ENCODE results near the gene JOSD2. TPM values are rescaled to one million over a fixed set of nuclear protein-coding genes. Genes with fewer than 3 reads are reported as not detected.
A peak's percentile ranks its signal among the peaks of the same experiment; 100 is the strongest.

JOSD2 gene
- total RNA-seq, 1 donor from 2014 or later = 41.7 TPM

DNA sequence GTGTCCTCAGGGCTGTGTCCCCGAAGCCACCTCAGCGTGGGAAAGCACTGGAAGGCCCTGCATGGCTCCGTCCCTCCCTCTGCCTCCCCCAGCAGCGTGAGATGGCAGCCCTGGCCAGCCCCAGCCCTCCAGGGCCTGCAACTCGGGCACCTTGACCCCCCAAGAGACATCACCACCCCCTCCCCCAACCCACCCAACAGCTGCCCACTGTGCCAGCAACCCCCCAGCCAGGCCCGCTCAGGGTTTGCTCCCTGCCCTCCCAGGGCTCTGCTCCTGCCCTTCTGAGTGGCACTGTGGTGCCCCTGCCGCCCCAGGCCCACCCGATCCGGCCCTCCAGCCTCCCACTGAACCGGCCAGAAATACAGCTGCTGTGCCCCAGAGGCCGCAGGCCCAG lies 4.2 kb upstream of the JOSD2 start:
- Mint-ChIP-seq H3K27ac (no peak overlapping the region), H3K27me3 (ENCODE audit: insufficient read depth) (peaks cover 10% of the 10 kb centered on the region)

DNA sequence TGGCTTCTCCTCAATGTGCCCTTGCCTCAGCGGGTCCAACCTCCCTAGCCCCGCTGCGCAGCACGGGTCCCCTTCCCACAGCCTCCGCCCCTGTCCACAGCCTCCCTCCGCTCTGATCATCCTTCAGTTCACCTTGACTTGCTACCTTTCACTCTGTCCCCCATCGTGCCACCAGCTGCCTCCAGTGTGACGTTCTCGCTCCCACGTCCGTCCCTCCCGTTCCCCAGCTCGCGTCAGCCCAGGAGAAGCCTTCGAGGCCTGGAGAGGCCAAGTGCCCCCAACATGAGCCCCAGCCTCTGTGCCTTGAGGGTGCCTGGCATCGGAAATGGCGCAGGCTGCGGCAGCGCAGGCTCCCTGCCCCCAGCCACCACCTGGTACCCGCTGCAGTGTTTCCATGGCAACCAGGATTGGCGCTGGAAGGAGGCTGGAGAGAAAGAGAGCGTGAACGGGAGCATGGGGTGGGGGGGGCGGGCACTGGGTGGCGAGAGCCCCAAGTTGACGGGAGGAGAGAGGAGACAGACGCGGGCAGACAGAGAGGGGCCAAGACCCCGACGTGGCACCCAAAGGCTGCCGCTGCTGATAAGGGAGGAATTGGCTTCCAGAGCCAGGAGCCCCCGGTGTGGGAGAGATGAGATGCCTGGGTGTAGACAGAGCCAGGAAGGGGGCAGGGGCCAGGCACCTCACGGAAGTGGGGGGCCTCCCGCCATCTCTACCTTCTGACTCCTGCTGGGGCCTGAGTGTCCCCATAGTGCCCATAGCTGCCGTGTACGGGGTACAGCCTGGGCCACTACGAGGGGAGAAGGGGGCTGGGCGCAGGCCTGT lies 3.6 kb upstream of the JOSD2 start:
- intact Hi-C loops (cut with micrococcal nuclease) = no loop called here
- DNase-seq (ENCODE audit: low spot score) = no peak
- Mint-ChIP-seq H3K36me3 (ENCODE audit: low read depth) (peaks cover 4% of the 10 kb centered on the region), H3K9me3 (no peaks in the 10 kb centered on the region), H3K27ac (no peak overlapping the region), H3K4me3 (no peak overlapping the region), H3K27me3 (ENCODE audit: insufficient read depth) (peaks cover 10% of the 10 kb centered on the region), H3K4me1 (ENCODE audit: low read depth) (peaks cover 13% of the 10 kb centered on the region)

More for the DNA sequence above, 4.2 kb upstream of the JOSD2 start:
- no peaks in the 10 kb centered on the region for H3K9me3 Mint-ChIP-seq
- peaks cover 13% of the 10 kb centered on the region for H3K4me1 Mint-ChIP-seq (ENCODE audit: low read depth)
- no peak for DNase-seq (ENCODE audit: low spot score)
- peaks cover 4% of the 10 kb centered on the region for H3K36me3 Mint-ChIP-seq (ENCODE audit: low read depth)
- H3K4me3 Mint-ChIP-seq = no peak overlapping the region
- intact Hi-C loops (cut with micrococcal nuclease) = no loop called here

DNA sequence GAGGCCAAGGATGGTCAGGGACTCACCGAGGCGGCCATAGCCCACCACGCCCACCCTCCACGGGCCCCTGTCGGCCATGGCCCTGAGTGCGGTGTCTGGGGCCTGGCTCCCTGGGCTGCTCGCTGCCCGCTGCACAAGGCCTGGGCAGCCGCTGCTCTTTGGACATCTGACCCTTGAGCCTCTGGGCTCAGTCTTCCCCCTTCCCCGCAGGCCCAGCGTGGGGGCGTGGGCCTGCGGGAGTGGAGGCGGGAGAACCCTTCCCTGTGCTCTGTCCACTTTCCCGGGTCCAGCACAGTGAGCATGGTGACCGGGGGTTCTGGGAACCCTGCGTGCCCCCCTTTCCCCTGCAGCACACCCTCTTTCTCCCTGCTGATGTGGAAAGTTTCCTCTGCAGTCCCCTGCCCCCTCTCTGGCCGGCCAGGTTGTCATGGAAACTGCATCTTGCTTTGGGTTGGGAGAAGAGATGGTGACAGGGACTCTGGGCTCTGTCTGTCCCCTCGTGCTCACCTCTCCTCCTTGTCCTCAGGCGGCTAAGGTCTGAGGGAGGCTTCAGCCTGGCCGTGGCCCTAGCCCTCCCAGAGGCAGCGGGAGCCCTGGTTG lies 2.9 kb upstream of the JOSD2 start, which contains the start of gene ASPDH:
Gene ASPDH (minus strand): TSS at position 168 of the 600 bp plus-strand sequence. CDS start 90 bp downstream, at position 78.
- no peak for DNase-seq (ENCODE audit: low spot score)
- Mint-ChIP-seq H3K4me1 (ENCODE audit: low read depth) (peaks cover 14% of the 10 kb centered on the region), H3K27me3 (ENCODE audit: insufficient read depth) (peaks cover 10% of the 10 kb centered on the region), H3K9me3 (no peaks in the 10 kb centered on the region), H3K36me3 (ENCODE audit: low read depth) (peaks cover 5% of the 10 kb centered on the region), H3K27ac (peak within 1 kb of the TSS; percentile 19), H3K4me3 (peak within 1 kb of the TSS; percentile 17)
- intact Hi-C loops (cut with micrococcal nuclease) = no loop called here

DNA sequence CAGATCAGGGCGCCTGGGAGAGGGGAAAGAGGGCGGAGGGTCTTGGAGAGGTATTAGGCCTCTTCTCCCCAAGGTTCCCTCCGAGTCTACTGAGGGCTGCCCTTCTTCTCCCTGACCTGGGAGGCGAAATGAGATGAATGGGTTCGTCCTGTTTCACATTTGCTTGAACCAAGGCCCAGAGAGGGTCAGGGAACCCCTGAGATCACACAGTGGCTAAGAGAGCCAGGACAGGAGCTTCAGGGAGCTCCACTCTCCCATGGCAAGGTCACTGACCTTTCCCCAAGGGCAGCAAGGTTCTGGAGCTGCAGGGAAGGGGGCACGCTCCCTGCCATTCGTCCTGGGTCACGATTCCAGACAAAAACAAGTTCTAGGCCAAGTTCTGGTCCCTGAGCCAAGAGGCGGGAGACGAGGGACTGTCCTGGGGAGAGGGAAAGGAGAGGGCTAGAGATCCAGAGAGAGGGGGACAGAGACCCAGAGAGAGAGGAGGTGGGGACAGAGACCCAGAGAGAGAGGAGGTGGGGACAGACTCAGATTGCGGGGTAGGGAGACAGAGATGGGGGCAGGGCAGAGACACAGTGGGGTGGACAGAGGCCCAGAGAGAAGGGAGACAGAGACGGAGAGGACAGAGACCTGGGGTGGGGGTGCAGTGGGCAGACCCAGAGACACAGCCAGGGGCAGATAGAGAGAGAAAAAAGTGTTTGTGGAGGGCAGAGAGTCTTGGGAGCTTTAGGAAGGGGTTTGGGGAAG lies 2.2 kb upstream of the JOSD2 start:
- no peak for DNase-seq (ENCODE audit: low spot score)
- Mint-ChIP-seq H3K4me3 (peak overlapping the region; percentile 17), H3K27ac (peak overlapping the region; percentile 19), H3K9me3 (no peaks in the 10 kb centered on the region), H3K4me1 (ENCODE audit: low read depth) (peaks cover 18% of the 10 kb centered on the region), H3K27me3 (ENCODE audit: insufficient read depth) (peaks cover 10% of the 10 kb centered on the region), H3K36me3 (ENCODE audit: low read depth) (peaks cover 7% of the 10 kb centered on the region)
- intact Hi-C loops (cut with micrococcal nuclease) = no loop called here

DNA sequence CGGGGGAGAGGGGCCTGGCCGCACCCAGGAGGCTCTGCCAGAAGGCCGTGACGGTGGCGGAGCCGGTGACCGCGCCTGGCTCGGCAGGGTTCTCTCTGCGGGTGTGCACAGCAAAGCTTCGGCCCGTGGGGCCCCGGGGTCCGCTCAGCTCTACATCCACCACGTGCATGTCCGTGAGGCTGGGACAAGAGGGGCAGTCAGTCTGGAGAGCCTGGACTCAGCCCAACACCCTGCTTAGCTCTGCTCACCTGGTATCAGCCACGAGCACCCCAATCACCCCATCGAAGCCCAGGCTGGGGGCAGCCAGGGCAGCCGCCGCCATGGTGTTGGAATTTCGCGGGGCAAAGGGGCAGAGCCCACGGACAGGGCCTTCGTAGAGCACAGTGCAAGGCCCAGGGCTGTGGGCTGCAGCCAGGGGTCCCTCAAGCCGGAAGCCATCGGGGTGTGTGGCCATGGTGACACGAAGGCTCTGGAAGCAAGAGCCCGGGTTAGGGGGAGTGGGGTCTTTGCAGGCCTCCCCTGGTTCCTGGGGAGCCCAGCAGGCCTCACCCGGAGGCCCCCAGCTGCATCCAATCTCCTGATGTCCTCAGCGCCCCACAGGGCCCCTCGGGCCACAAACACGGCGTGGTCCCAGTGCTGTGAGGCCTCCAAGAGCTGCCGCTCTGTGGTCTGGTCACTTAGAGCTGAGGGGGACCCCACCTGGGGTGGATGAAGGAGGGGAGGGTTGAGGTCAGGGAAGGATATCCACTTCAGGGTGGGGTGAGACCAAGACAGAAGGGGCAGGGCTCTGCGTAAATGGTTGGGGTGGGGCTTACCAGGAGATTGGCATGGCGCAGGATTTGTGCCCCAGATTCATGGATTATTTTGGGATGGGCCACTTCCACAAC lies 1.4 kb upstream of the JOSD2 start:
- Mint-ChIP-seq H3K9me3 (no peaks in the 10 kb centered on the region), H3K27ac (no peak overlapping the region), H3K4me3 (peak overlapping the region; percentile 17), H3K36me3 (ENCODE audit: low read depth) (peaks cover 8% of the 10 kb centered on the region), H3K27me3 (ENCODE audit: insufficient read depth) (peaks cover 10% of the 10 kb centered on the region), H3K4me1 (ENCODE audit: low read depth) (peaks cover 18% of the 10 kb centered on the region)
- DNase-seq (ENCODE audit: low spot score) = no peak
- intact Hi-C loops (cut with micrococcal nuclease) = no loop called here

DNA sequence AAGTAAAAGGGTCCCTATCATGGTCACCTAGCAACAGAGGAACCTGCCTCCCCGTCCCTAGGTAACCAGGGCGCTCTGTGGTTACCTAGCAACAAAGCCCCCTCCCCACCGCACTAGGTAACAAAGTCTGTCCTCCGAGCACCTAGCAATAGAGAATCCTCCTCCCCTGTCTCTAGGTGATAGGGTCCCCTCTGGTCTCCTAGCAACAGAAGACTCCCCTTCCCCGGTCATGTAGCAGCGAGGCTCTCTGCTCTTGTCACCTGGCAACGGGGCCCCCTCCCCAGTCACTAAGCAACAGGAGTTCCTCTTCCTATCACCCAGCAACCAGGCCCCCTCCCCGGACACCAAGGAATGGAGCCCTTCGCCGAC lies 307 bp downstream of the JOSD2 start:
- Mint-ChIP-seq H3K4me1 (ENCODE audit: low read depth) (peaks cover 18% of the 10 kb centered on the region), H3K9me3 (no peaks in the 10 kb centered on the region), H3K27ac (peak overlapping the region; percentile 99), H3K4me3 (peak overlapping the region; percentile 96), H3K27me3 (ENCODE audit: insufficient read depth) (peaks cover 5% of the 10 kb centered on the region), H3K36me3 (ENCODE audit: low read depth) (peaks cover 12% of the 10 kb centered on the region)
- intact Hi-C loops (cut with micrococcal nuclease) = loop anchor here (1.0 to 2.0 kb wide), 13 partner anchors 34 to 870 kb away; partner anchors contain the start of genes CTU1, EMC10, GARIN5A and KCNC3
- no peak for DNase-seq (ENCODE audit: low spot score)

DNA sequence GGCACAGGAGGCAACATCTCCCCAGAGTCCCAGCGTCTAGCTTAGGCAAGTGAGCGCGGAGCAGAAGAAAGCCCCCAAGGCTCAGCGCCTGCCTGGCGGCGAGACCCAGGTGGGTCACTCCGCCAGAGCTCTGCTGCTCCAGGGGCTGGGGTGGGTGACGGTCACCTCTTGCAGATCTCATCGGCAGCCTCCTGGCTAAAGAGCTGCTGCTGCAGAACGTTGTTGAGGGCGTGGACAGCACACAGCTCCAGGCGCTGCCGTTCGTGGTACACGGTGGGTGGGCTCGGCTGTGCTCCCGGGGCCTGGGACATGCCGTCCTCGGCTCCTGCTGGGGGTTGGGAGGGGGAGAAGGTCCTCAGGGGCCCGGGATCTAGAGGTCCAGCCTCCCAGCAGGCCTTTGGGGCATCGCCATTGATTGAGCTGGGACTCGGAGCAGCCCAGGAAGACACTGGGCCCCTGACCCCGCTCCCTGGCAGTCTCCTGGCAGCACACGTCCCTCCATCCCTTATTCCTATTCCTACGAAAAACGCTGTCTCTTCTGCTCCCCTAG lies 795 bp downstream of the JOSD2 start:
- H3K27me3 Mint-ChIP-seq (ENCODE audit: insufficient read depth) = peaks cover 3% of the 10 kb centered on the region
- H3K27ac Mint-ChIP-seq = peak overlapping the region; percentile 99
- peaks cover 12% of the 10 kb centered on the region for H3K36me3 Mint-ChIP-seq (ENCODE audit: low read depth)
- no peaks in the 10 kb centered on the region for H3K9me3 Mint-ChIP-seq
- intact Hi-C loops (cut with micrococcal nuclease) = loop anchor here (2.0 kb wide), 2 partner anchors 79 to 869 kb away; partner anchors contain the start of gene RRAS
- peaks cover 18% of the 10 kb centered on the region for H3K4me1 Mint-ChIP-seq (ENCODE audit: low read depth)
- DNase-seq (ENCODE audit: low spot score) = no peak
- H3K4me3 Mint-ChIP-seq = peak overlapping the region; percentile 96

DNA sequence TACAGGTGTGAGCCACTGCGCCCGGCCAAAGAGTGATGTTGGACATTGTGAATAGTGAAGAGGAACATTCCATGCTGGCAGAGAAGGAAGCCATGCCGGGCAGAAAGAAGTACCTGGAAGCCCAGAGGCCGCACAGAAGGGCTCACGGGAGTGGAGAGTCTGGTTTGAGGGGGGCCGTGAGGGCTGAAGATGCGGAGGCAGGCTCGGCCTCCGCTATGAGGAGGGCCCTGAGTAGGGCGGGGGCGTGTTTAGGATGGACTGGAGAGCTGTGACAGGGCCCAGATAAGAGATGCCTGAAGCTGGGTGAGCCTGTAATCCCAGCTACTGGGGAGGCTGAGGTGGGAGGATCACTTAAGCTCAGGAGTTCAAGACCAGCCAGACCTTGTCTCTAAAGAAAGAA lies 1.6 kb downstream of the JOSD2 start:
- Mint-ChIP-seq H3K36me3 (ENCODE audit: low read depth) (peaks cover 12% of the 10 kb centered on the region), H3K9me3 (no peaks in the 10 kb centered on the region), H3K4me3 (peak overlapping the region; percentile 69), H3K27ac (peak overlapping the region; percentile 72), H3K4me1 (ENCODE audit: low read depth) (peaks cover 18% of the 10 kb centered on the region), H3K27me3 (ENCODE audit: insufficient read depth) (peaks cover 3% of the 10 kb centered on the region)
- intact Hi-C loops (cut with micrococcal nuclease) = no loop called here
- DNase-seq (ENCODE audit: low spot score) = no peak

DNA sequence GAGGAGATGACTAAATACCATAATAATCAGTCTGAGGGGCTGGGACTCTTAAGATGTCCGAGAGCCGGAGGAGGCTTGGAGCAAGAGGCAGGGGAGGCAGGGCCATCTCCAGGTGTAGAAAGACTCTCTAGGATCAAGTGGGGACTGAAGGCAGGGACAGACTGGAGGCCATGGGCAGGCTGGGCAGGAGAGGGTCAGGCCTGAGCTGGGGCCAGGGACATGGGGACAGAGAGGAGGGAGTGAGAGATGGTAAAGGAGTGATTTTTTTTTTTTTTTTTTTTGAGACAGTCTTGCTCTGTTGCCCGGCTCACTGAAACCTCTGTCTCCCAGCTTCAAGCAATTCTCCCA lies 2.2 kb downstream of the JOSD2 start:
- Mint-ChIP-seq H3K27ac (peak overlapping the region; percentile 83), H3K36me3 (ENCODE audit: low read depth) (peaks cover 12% of the 10 kb centered on the region), H3K27me3 (ENCODE audit: insufficient read depth) (peaks cover 3% of the 10 kb centered on the region), H3K9me3 (no peaks in the 10 kb centered on the region), H3K4me1 (ENCODE audit: low read depth) (peaks cover 18% of the 10 kb centered on the region), H3K4me3 (peak overlapping the region; percentile 68)
- intact Hi-C loops (cut with micrococcal nuclease) = no loop called here
- no peak for DNase-seq (ENCODE audit: low spot score)

DNA sequence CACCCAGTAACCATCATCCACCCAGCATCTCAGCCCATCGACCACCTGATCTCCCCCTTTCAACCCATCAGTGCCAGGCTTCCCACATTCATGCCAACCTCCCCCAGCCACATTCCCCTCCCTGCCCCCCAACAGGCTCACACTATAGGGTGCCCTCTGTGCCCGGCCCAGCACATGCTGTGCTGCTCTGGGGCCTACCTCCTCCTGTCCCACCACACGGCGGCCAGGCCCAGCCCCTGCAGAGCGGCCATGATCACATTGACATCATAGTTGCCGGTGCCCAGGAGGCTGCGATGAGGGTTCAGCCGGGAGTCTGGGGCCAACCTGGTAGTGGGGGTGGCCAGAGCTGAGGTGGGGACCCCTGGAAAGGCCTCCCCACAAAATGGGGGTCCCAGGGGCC lies 3.6 kb downstream of the JOSD2 start:
- Mint-ChIP-seq H3K4me1 (ENCODE audit: low read depth) (peaks cover 18% of the 10 kb centered on the region), H3K27ac (no peak overlapping the region), H3K36me3 (ENCODE audit: low read depth) (peaks cover 12% of the 10 kb centered on the region), H3K27me3 (ENCODE audit: insufficient read depth) (no peaks in the 10 kb centered on the region), H3K4me3 (no peak overlapping the region), H3K9me3 (no peaks in the 10 kb centered on the region)
- intact Hi-C loops (cut with micrococcal nuclease) = no loop called here
- no peak for DNase-seq (ENCODE audit: low spot score)

DNA sequence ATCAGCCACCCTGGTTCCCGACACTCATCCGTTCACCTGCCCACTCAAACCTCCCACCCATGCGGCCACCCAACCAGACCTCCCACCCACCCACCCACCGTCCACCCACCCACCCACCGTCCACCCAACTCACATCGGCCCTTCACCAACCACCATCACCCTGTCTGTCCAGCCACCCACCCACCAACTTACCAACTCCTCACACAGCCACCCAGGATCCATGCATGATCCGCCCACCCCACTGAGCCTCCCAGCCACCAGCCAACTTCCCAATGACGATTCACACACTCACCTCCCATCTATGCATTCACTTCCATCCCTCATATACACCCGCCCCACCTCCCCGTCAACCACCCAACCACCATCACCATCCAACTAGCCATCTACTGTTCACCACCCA lies 4.3 kb downstream of the JOSD2 start:
- no peaks in the 10 kb centered on the region for H3K27me3 Mint-ChIP-seq (ENCODE audit: insufficient read depth)
- peaks cover 12% of the 10 kb centered on the region for H3K36me3 Mint-ChIP-seq (ENCODE audit: low read depth)
- H3K4me1 Mint-ChIP-seq (ENCODE audit: low read depth) = peaks cover 17% of the 10 kb centered on the region
- H3K4me3 Mint-ChIP-seq = no peak overlapping the region
- DNase-seq (ENCODE audit: low spot score) = no peak
- intact Hi-C loops (cut with micrococcal nuclease) = no loop called here
- no peak overlapping the region for H3K27ac Mint-ChIP-seq
- no peaks in the 10 kb centered on the region for H3K9me3 Mint-ChIP-seq
